Suprapubic skin (tissue), 4 donors: ENCODE data around the gene HOXB2. TPM values are rescaled to one million over a fixed set of nuclear protein-coding genes. Genes with fewer than 3 reads are reported as not detected.

Experiments
- DNase-seq, 2 donors: peaks; one replicate each; pipeline ENCODE4 v3.0.0-alpha.2; 2019; ENCODE audit warnings: low spot score in 2 of 2
- H3K27ac ChIP-seq: fragments of 200-600 bp; sonication (generic); one replicate; pipeline ENCODE4 v1.5.1; 2019
- H3K27me3 ChIP-seq: fragments of 200-600 bp; sonication (generic); one replicate; pipeline ENCODE4 v1.5.1; 2019
- H3K36me3 ChIP-seq: fragments of 200-600 bp; sonication (generic); one replicate; pipeline ENCODE4 v1.5.1; 2019
- H3K4me1 ChIP-seq: fragments of 200-600 bp; sonication (generic); one replicate; pipeline ENCODE4 v1.5.1; 2019
- H3K4me3 ChIP-seq: fragments of 200-600 bp; sonication (generic); one replicate; pipeline ENCODE4 v1.5.1; 2019; ENCODE audit warnings: mild to moderate bottlenecking
- H3K9me3 ChIP-seq: fragments of 200-600 bp; sonication (generic); one replicate; pipeline ENCODE4 v1.5.1; 2019
- CTCF ChIP-seq, 2 donors: fragments of 200-600 bp in 1 of 2; fragments of 450-650 bp in 1 of 2; sonication (generic) in 1 of 2; IDR thresholded peaks; one replicate each; pipeline ENCODE4 v1.5.1; 2016 to 2019; ENCODE audit warnings: antibody characterized with exemption in 2 of 2, mild to moderate bottlenecking in 1 of 2, moderate library complexity in 1 of 2
- EP300 ChIP-seq: sonication (generic); formaldehyde crosslinking; IDR thresholded peaks from one replicate; pipeline ENCODE4 v1.6.1; 2017; ENCODE audit warnings: antibody characterized with exemption
- POLR2A ChIP-seq, 2 donors: fragments of 450-650 bp; IDR thresholded peaks; one replicate each; pipeline ENCODE4 v1.6.1; 2017; ENCODE audit warnings: antibody characterized with exemption in 2 of 2, mild to moderate bottlenecking in 2 of 2, moderate library complexity in 2 of 2
- POLR2AphosphoS5 ChIP-seq, 3 donors: sonication (generic); formaldehyde crosslinking; IDR thresholded peaks; one replicate each; pipeline ENCODE4 v1.6.1; 2017; ENCODE audit warnings: antibody characterized with exemption in 3 of 3
- WGBS: methylation state at CpG from one replicate; pipeline ENCODE4 v1.1.5; 2018; 5-methylcytosine and 5-hydroxymethylcytosine counted together
- total RNA-seq, 4 donors: library from RNA; depleted of rRNA; stranded (reverse); fragments of >200 nt; gene quantifications; one replicate each; pipeline ENCODE4 v1.1.0, GENCODE V29; 2016

Gene HOXB2
- total RNA-seq, 4 donors from 2014 or later: 8.4 to 13.6 (median 9.9) TPM

- H3K27me3 ChIP-seq: peaks cover 3% of the 10 kb centered on the region
- peaks cover 94% of the 10 kb centered on the region for H3K4me1 ChIP-seq
- TF ChIP-seq EP300 (no peak), POLR2A (IDR thresholded peaks at IDR 0.05) (no peak), POLR2AphosphoS5 (IDR thresholded peaks at IDR 0.05) (no peak), CTCF (IDR thresholded peaks at IDR 0.05) (no peak)
- H3K9me3 ChIP-seq: no peaks in the 10 kb centered on the region
- H3K36me3 ChIP-seq: no peaks in the 10 kb centered on the region
- WGBS: 73% methylated on average over 14 of the region's 14 CpGs
- peak overlapping the region; percentile 54 for H3K4me3 ChIP-seq
- peak overlapping the region; percentile 85 for H3K27ac ChIP-seq
- no peak for DNase-seq
Measured at GRCh38 chr17:48559840-48560817, 15.2 kb upstream of the HOXB2 start.

GRCh38 chr17:48559122-48559839 lies 14.4 kb upstream of the HOXB2 start:
- peak overlapping the region; percentile 54 for H3K4me3 ChIP-seq
- no peaks in the 10 kb centered on the region for H3K36me3 ChIP-seq
- no peak for TF ChIP-seq POLR2AphosphoS5 (IDR thresholded peaks at IDR 0.05)
- TF ChIP-seq CTCF (IDR thresholded peaks at IDR 0.05): no peak
- TF ChIP-seq EP300: no peak
- no peak for TF ChIP-seq POLR2A (IDR thresholded peaks at IDR 0.05)
- no peak for DNase-seq
- peaks cover 91% of the 10 kb centered on the region for H3K4me1 ChIP-seq
- H3K9me3 ChIP-seq: no peaks in the 10 kb centered on the region
- H3K27ac ChIP-seq: peak overlapping the region; percentile 85
- H3K27me3 ChIP-seq: peaks cover 3% of the 10 kb centered on the region
- 81% methylated on average over 16 of the region's 16 CpGs for WGBS

- Histone ChIP-seq H3K27me3 (no peaks in the 10 kb centered on the region), H3K4me1 (peaks cover 91% of the 10 kb centered on the region)
- TF ChIP-seq POLR2A (IDR thresholded peaks at IDR 0.05) (no peak), POLR2AphosphoS5 (IDR thresholded peaks at IDR 0.05) (no peak), CTCF (IDR thresholded peaks at IDR 0.05) (no peak), EP300 (no peak)
Measured at GRCh38 chr17:48558831-48559121, 13.9 kb upstream of the HOXB2 start.

GRCh38 chr17:48558057-48558830 lies 13.3 kb upstream of the HOXB2 start:
- no peaks in the 10 kb centered on the region for H3K27me3 ChIP-seq

More at GRCh38 chr17:48558831-48559121, 13.9 kb upstream of the HOXB2 start:
- Histone ChIP-seq H3K9me3 (no peaks in the 10 kb centered on the region), H3K4me3 (peak overlapping the region; percentile 54), H3K36me3 (no peaks in the 10 kb centered on the region), H3K27ac (peak overlapping the region; percentile 85)
- DNase-seq: no peak
- WGBS: 79% methylated on average over 2 of the region's 2 CpGs

More at GRCh38 chr17:48558057-48558830, 13.3 kb upstream of the HOXB2 start:
- no peak for TF ChIP-seq EP300
- TF ChIP-seq POLR2A (IDR thresholded peaks at IDR 0.05): no peak
- no peak for TF ChIP-seq CTCF (IDR thresholded peaks at IDR 0.05)
- no peak for TF ChIP-seq POLR2AphosphoS5 (IDR thresholded peaks at IDR 0.05)
- H3K27ac ChIP-seq: peak overlapping the region; percentile 85
- peaks cover 89% of the 10 kb centered on the region for H3K4me1 ChIP-seq
- no peaks in the 10 kb centered on the region for H3K36me3 ChIP-seq
- H3K9me3 ChIP-seq: no peaks in the 10 kb centered on the region
- no peak for DNase-seq
- peak overlapping the region; percentile 54 for H3K4me3 ChIP-seq
- 64% methylated on average over 13 of the region's 13 CpGs for WGBS
